Osteocyte (in vitro differentiated cells): ENCODE measurements around the gene ARHGAP42. TPM values are rescaled to one million over a fixed set of nuclear protein-coding genes. Genes with fewer than 3 reads are reported as not detected.

Experiments
- DNase-seq: peaks from one replicate; pipeline ENCODE4 v3.0.0; 2021; ENCODE audit warnings: mixed read lengths; ENCODE audit not compliant: unreplicated experiment; ENCODE audit errors: extremely low spot score
- H3K27ac Mint-ChIP-seq: one replicate; pipeline ENCODE4 v1.8.0; 2021; ENCODE audit warnings: mild to moderate bottlenecking, mixed read lengths; ENCODE audit not compliant: unreplicated experiment
- H3K27me3 Mint-ChIP-seq: one replicate; pipeline ENCODE4 v1.8.0; 2021; ENCODE audit warnings: mixed read lengths; ENCODE audit not compliant: unreplicated experiment
- H3K36me3 Mint-ChIP-seq: one replicate; pipeline ENCODE4 v1.8.0; 2021; ENCODE audit warnings: mixed read lengths; ENCODE audit not compliant: unreplicated experiment
- H3K4me1 Mint-ChIP-seq: one replicate; pipeline ENCODE4 v1.8.0; 2021; ENCODE audit warnings: mixed read lengths; ENCODE audit not compliant: unreplicated experiment
- H3K4me3 Mint-ChIP-seq: one replicate; pipeline ENCODE4 v1.8.0; 2021; ENCODE audit warnings: mild to moderate bottlenecking, moderate library complexity, mixed read lengths; ENCODE audit not compliant: unreplicated experiment
- H3K9me3 Mint-ChIP-seq: one replicate; pipeline ENCODE4 v1.8.0; 2021; ENCODE audit warnings: mixed read lengths; ENCODE audit not compliant: unreplicated experiment
- CTCF ChIP-seq: fragments of 200-600 bp; sonication (generic); IDR thresholded peaks from 2 replicates; pipeline ENCODE4 v1.5.0; 2021; ENCODE audit warnings: antibody characterized with exemption, mild to moderate bottlenecking, moderate library complexity
- total RNA-seq: library from RNA; stranded (reverse); gene quantifications from 2 replicates; pipeline ENCODE4 v1.2.1, GENCODE V29; 2021

The ARHGAP42 gene
- total RNA-seq, 1 donor from 2014 or later: 12.7 TPM

- TF ChIP-seq CTCF: no peak
- peaks cover 5% of the 10 kb centered on the region for H3K27me3 Mint-ChIP-seq
- H3K9me3 Mint-ChIP-seq: no peaks in the 10 kb centered on the region
- H3K4me1 Mint-ChIP-seq: peaks cover 35% of the 10 kb centered on the region
- H3K36me3 Mint-ChIP-seq: no peaks in the 10 kb centered on the region
- H3K27ac Mint-ChIP-seq: no peak overlapping the region
- H3K4me3 Mint-ChIP-seq: no peak overlapping the region
- DNase-seq: no peak
These were observed 46.4 kb upstream of the ARHGAP42 start for GRCh38 chr11:100640646-100641045.

- no peak for DNase-seq
- TF ChIP-seq CTCF: no peak
- peaks cover 35% of the 10 kb centered on the region for H3K4me1 Mint-ChIP-seq
- no peak overlapping the region for H3K4me3 Mint-ChIP-seq
- no peaks in the 10 kb centered on the region for H3K9me3 Mint-ChIP-seq
- H3K27me3 Mint-ChIP-seq: peaks cover 5% of the 10 kb centered on the region
- H3K27ac Mint-ChIP-seq: no peak overlapping the region
- no peaks in the 10 kb centered on the region for H3K36me3 Mint-ChIP-seq
These were observed 45.6 kb upstream of the ARHGAP42 start for GRCh38 chr11:100641456-100641855.

- TF ChIP-seq CTCF: no peak
- peaks cover 24% of the 10 kb centered on the region for H3K9me3 Mint-ChIP-seq
- H3K4me1 Mint-ChIP-seq: peaks cover 9% of the 10 kb centered on the region
- no peak overlapping the region for H3K27ac Mint-ChIP-seq
- H3K4me3 Mint-ChIP-seq: no peak overlapping the region
- H3K36me3 Mint-ChIP-seq: peaks cover 2% of the 10 kb centered on the region
- H3K27me3 Mint-ChIP-seq: peaks cover 5% of the 10 kb centered on the region
- no peak for DNase-seq
These were observed 40.5 kb upstream of the ARHGAP42 start for GRCh38 chr11:100646545-100646944.

- peaks cover 32% of the 10 kb centered on the region for H3K9me3 Mint-ChIP-seq
- TF ChIP-seq CTCF: no peak
- no peak overlapping the region for H3K4me3 Mint-ChIP-seq
- peaks cover 9% of the 10 kb centered on the region for H3K4me1 Mint-ChIP-seq
- peaks cover 5% of the 10 kb centered on the region for H3K27me3 Mint-ChIP-seq
- no peak overlapping the region for H3K27ac Mint-ChIP-seq
- DNase-seq: no peak
- peaks cover 2% of the 10 kb centered on the region for H3K36me3 Mint-ChIP-seq
These were observed 39.2 kb upstream of the ARHGAP42 start for GRCh38 chr11:100647861-100648260.

- H3K4me3 Mint-ChIP-seq: no peak overlapping the region
- DNase-seq: no peak
- H3K36me3 Mint-ChIP-seq: no peaks in the 10 kb centered on the region
- no peaks in the 10 kb centered on the region for H3K27me3 Mint-ChIP-seq
- no peaks in the 10 kb centered on the region for H3K4me1 Mint-ChIP-seq
- no peaks in the 10 kb centered on the region for H3K9me3 Mint-ChIP-seq
- H3K27ac Mint-ChIP-seq: no peak overlapping the region
- TF ChIP-seq CTCF: no peak
These were observed 23.5 kb upstream of the ARHGAP42 start for GRCh38 chr11:100663583-100663982.
